Measurements from ENCODE around the gene KRT12.

The KRT12 gene

DNA sequence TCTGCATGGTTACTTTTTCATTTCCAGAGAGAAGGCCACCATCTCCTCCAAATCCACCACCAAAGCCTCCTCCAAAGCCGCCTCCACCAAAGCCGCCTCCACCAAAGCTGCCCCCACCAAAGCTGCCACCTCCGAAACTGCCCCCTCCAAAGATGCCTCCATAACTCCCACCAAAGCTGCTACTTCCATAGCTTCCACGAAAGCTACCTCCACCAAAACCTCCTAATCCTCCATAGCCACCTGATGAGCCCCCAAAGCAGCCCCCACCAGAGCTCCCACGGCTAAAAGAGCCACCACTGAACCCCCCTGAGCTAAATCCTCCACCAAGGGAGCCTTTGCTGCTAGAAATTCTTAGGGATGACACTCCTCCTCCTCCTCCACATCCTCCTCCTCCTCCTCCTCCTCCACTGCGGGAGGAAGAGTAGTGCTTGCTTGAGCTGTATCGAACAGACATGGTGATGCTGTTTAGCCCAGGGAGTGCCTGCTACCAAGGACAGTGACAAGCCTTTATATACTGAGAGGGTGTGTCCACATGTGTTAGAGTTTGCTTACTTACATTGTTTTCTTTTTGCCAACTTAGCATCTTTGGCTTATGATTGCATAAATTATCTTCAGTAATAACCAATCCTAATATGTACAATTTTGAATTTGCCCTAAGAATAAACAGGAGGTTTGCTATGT is 44.8 kb downstream of the KRT12 start, which contains the start of gene KRT10:
TSS of gene KRT10 (minus strand) at position 483 of the 681 bp plus-strand sequence. CDS start at position 454, 29 bp downstream.
- no peak within 1 kb of the TSS for H3K27ac ChIP-seq
- TF ChIP-seq, protein P1, sequence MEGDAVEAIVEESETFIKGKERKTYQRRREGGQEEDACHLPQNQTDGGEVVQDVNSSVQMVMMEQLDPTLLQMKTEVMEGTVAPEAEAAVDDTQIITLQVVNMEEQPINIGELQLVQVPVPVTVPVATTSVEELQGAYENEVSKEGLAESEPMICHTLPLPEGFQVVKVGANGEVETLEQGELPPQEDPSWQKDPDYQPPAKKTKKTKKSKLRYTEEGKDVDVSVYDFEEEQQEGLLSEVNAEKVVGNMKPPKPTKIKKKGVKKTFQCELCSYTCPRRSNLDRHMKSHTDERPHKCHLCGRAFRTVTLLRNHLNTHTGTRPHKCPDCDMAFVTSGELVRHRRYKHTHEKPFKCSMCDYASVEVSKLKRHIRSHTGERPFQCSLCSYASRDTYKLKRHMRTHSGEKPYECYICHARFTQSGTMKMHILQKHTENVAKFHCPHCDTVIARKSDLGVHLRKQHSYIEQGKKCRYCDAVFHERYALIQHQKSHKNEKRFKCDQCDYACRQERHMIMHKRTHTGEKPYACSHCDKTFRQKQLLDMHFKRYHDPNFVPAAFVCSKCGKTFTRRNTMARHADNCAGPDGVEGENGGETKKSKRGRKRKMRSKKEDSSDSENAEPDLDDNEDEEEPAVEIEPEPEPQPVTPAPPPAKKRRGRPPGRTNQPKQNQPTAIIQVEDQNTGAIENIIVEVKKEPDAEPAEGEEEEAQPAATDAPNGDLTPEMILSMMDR (IDR thresholded peaks at IDR 0.05), result no peak
- DNase-seq (ENCODE audit: low spot score), result no peak
- no peak within 1 kb of the TSS for H3K4me3 ChIP-seq

DNA sequence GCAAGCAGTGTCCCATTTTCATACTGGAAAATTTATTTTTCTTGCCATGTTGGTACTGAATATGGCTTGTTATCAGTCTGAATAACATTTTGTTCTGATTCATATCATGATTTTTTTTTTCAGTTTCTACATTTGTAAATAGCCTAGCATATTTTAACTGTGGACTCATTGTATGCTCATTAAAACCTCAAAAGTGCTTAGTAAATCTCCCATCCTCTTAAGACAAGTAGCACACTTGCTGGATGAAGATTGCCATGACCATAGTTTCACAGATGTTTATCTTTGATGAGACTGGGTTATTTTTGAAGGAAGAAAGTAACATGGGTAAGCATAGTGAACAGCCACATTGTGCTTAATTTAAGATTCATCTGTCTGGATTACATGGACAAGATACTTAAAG is 45.5 kb downstream of the KRT12 start:
- Histone ChIP-seq H3K4me3 (no peak overlapping the region), H3K27ac (no peak overlapping the region)
- TF ChIP-seq, protein P1 (IDR thresholded peaks at IDR 0.05), result no peak
- no peak for DNase-seq (ENCODE audit: low spot score)

DNA sequence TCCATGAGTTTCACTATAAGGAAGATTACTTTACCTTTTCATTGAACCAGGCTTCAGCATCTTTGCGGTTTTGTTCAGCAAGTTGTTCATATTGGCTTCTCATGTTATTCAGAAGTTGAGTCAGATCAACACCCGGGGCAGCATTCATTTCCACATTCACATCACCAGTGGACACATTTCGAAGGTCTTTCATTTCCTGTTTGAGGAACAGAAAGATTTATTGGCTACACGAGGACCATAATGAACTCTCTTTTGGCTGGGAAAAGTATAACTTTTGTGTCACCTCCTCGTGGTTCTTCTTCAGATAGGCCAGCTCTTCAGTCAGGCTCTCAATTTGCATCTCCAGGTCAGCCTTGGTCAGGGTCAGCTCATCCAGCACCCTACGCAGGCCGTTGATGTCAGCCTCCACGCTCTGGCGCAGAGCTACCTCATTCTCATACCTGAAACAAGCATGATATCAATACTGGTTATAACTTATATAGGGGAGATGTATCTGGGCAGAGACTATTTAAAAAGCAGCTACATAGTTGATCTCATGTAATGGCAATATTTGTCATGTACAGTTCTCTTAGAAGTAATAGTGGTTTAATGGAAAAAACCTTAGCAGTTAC is 46.7 kb downstream of the KRT12 start:
- DNase-seq (ENCODE audit: low spot score), result no peak
- no peak overlapping the region for H3K4me3 ChIP-seq
- TF ChIP-seq, protein P1 (IDR thresholded peaks at IDR 0.05), result no peak
- no peak overlapping the region for H3K27ac ChIP-seq

DNA sequence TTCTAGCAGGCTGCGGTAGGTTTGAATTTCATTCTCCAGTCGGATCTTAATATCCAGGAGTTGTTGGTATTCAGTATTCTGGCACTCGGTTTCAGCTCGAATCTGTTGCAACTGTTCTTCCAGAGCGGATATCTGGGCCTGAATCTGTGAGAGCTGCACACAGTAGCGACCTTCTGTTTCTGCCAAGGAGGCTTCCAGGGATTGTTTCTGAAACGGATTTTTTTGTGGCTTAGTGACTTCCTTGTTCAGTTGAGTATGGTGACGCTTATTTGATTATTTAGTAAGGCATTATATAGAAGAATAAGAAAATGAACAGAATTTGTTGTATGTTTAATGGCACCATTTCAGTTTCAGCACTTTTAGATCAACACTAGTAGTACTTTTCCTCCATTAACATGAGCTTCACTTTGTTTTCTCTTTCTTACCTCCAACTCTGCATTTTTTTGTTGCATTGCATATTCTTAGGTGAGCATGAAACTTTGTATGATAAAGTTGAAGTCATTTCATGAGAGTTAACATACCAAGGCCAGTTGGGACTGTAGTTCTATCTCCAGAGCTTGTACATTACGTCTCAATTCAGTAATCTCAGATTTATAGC is 47.4 kb downstream of the KRT12 start:
- Histone ChIP-seq H3K4me3 (peak overlapping the region; percentile 78), H3K27ac (peak overlapping the region in 1 of 2 donors; percentile 92)
- no peak for DNase-seq (ENCODE audit: low spot score)
- TF ChIP-seq, protein P1 (IDR thresholded peaks at IDR 0.05), result no peak

DNA sequence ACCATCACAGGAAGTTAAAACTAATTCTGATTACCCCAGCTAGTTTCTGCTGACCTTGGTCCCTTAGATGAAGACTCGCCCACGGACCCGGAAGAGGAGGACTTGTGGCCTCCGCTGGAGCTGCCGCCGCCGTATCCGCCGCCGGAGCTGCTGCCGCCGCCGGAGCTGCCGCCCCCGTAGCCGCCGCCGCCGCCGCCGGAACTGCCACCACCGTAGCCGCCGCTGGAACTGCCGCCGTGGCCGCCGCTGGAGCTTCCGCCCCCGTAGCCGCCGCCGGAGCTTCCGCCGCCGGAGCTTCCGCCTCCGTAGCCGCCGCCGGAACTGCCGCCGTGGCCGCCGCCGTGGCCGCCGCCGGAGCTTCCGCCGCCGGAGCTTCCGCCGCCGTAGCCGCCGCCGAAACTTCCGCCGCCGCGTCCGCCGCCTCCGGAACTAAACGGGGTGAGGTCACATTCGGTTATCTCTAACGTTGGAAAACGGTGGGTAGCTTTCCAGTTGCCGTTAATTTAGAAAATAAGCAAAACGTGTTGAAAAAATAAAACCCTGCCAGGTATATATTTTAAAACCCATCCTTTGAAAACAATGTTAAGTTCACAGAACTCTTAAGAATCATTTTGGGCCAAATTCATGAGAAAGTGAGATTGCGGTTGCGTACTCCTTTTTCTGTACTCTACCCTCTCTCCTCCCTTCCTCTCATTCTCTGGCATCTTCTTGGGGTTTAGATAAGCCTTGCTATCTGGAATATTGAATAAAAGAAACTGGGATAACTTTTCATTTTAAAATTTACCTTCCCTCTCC is 48.1 kb downstream of the KRT12 start:
- peak; percentile 83 for DNase-seq (ENCODE audit: low spot score)
- H3K4me3 ChIP-seq, result peak overlapping the region; percentile 78
- H3K27ac ChIP-seq, result peak overlapping the region; percentile 80 to 92
- TF ChIP-seq, protein P1 (IDR thresholded peaks at IDR 0.05), result no peak

DNA sequence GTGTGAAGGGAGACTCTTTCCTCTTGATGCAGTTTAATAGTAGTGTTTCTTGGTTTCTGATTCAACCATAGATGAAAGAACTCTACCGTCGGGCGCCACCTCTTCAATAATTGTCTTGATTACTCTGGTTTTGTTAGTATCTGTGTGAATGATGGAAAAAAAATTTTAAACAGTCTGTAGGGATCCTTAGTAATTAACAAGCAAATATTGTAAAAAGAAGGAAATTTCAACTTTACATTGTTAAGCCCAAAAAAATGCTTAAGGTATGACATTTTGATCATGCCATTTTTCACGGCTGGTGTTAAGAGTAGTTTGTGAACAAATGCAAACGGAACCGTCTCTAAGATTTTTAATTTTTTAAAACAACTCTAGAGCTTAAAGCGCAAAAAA is 48.7 kb downstream of the KRT12 start:
- peak overlapping the region; percentile 80 to 92 for H3K27ac ChIP-seq
- TF ChIP-seq, protein P1 (IDR thresholded peaks at IDR 0.05), result no peak
- no peak for DNase-seq (ENCODE audit: low spot score)
- peak overlapping the region; percentile 78 for H3K4me3 ChIP-seq

All from coronary artery (tissue), 2 donors.